Measurements from ENCODE around the gene C2orf49. TPM values are rescaled to one million over a fixed set of nuclear protein-coding genes. Genes with fewer than 3 reads are reported as not detected.

Gene C2orf49
- total RNA-seq, 4 donors from 2014 or later, result 16.9 to 29.1 (median 21.3) TPM

DNA sequence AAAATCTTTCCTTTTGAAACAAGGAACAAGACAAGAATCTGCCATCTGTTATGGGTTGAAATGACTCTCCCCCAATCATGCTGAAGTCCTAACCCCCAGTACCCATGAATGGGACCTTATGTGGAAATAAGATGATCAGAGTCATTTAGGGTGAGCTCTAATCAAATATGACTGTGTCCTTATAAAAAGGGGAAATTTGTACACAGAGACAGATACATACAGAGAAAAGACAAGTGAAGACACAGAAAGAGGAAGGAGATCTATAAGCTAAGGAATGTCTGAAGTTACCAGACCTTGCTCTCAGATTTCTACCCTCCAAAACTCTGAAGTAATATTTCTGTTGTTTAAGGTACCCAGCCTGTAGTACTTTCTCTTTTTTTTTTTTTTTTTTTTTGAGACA lies 23.5 kb upstream of the C2orf49 start:
- no peak for TF ChIP-seq POLR2A (IDR thresholded peaks at IDR 0.05)
- TF ChIP-seq, protein P1, sequence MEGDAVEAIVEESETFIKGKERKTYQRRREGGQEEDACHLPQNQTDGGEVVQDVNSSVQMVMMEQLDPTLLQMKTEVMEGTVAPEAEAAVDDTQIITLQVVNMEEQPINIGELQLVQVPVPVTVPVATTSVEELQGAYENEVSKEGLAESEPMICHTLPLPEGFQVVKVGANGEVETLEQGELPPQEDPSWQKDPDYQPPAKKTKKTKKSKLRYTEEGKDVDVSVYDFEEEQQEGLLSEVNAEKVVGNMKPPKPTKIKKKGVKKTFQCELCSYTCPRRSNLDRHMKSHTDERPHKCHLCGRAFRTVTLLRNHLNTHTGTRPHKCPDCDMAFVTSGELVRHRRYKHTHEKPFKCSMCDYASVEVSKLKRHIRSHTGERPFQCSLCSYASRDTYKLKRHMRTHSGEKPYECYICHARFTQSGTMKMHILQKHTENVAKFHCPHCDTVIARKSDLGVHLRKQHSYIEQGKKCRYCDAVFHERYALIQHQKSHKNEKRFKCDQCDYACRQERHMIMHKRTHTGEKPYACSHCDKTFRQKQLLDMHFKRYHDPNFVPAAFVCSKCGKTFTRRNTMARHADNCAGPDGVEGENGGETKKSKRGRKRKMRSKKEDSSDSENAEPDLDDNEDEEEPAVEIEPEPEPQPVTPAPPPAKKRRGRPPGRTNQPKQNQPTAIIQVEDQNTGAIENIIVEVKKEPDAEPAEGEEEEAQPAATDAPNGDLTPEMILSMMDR (IDR thresholded peaks at IDR 0.05), result no peak
- H3K4me3 ChIP-seq (ENCODE audit: low read depth, poor library complexity, severe bottlenecking), result no peak overlapping the region
- no peak for DNase-seq (ENCODE audit: low spot score in 2 of 2)
- intact Hi-C loops (cut with DNase I; ENCODE audit: low total_unique reads), result no loop called here

DNA sequence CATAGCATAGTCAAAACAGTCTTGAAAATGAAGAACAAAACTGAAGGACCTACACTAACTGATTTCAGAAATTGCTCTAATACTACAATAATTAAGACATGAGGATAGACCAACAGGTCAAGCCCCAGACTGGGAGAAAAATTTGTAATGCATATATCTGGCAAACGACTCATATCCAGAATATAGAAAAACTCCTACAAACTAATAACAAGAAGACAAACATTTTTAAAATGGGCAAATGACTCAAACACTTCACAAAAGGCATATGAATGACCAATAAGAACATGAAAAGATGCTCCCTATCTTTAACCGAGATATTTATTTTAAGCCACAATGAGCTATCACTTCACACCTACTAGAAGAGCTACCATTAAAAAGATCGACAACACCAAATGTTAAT lies 22.0 kb upstream of the C2orf49 start:
- WGBS, 2 donors, result 87 to 90% methylated on average over 3 of the region's 3 CpGs
- H3K4me3 ChIP-seq (ENCODE audit: low read depth, poor library complexity, severe bottlenecking), result no peak overlapping the region
- intact Hi-C loops (cut with DNase I; ENCODE audit: low total_unique reads), result no loop called here
- TF ChIP-seq, protein P1 (IDR thresholded peaks at IDR 0.05), result no peak
- no peak for TF ChIP-seq POLR2A (IDR thresholded peaks at IDR 0.05)
- DNase-seq (ENCODE audit: low spot score in 2 of 2), result no peak

DNA sequence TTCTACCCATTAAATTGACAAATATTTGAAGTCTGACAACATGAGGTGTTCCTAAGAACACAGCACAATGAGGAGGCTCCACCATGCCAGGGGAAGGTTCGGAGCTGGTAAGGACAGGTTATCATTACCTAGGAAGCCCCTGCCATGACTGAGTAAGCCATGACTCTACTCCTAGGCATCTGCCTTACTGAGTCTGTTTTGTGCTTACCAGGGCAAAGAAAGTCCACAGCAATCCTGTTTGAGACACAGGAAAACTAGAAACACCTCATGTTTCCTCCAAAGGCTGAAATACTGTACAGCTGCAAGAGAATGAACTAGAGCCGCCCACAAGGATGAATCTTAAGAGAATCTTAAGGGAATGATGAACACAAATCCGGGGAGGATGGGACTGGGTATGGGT lies 19.4 kb upstream of the C2orf49 start:
- 92 to 94% methylated on average over 3 of the region's 3 CpGs for WGBS, 2 donors
- no peak for DNase-seq (ENCODE audit: low spot score in 2 of 2)
- intact Hi-C loops (cut with DNase I; ENCODE audit: low total_unique reads), result no loop called here
- no peak for TF ChIP-seq POLR2A (IDR thresholded peaks at IDR 0.05)
- no peak overlapping the region for H3K4me3 ChIP-seq (ENCODE audit: low read depth, poor library complexity, severe bottlenecking)

DNA sequence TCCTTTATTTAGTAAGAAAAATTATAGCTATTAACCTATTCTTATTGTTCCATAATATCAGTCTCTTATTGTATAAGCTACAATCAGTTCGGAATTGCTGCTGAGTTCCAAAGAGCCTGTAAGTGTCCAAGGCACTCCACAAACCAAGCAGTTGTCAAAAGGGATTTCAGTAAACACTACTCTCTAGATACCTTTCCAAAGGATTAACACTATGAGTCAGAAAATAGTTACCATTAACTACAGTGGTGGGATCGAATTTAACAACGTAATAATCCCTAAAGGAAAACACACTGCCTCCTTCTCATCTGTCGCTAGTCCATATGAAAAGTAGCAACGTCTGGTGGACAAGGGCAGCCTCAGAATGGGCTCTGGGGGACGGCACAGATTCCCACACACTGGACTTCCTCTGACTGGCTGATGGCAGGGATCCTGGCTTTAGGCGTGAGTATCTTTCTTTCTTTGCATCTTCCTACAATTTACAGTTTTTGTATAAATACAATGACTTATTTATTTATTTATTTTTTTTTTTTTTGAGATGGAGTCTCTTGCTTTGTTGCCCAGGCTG lies 16.6 kb upstream of the C2orf49 start:
- DNase-seq (ENCODE audit: low spot score in 2 of 2), result no peak
- H3K4me3 ChIP-seq (ENCODE audit: low read depth, poor library complexity, severe bottlenecking), result no peak overlapping the region
- WGBS, 2 donors, result 69 to 79% methylated on average over 7 of the region's 7 CpGs
- TF ChIP-seq, protein P1 (IDR thresholded peaks at IDR 0.05), result no peak
- intact Hi-C loops (cut with DNase I; ENCODE audit: low total_unique reads), result no loop called here

DNA sequence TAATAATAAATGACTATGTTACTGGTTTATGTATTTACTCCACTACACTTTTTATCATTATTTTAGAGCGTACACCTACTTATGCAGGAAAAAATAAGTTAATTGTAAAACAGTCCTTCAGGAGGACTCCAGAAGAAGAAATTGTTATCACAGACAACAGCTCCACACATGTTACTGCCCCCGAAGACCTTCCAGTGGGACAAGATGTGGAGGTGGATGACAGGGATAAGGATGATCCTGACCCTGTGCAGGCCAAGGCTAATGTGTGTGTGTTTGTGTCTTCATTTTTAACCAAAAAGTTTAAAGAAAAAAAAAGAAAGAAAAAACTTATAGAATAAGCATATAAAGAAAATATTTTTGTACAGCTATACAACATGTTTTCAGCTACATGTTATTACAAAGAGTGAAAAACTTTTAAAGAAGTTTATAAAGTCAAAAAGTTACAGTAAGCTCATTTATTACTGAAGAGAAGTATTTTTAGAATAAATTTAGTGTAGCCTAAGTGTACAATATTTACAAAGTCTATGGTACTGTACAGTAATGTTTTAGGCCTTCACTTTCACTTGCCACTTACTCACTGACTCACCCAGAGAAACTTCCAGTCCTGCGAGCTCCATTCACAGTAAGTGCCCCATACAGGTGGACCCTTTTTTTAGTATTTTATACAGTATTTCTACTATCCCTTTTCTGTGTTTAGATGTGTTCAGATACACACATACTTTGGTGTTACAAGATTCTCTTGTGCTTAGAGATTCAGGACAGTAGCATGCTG lies 15.3 kb upstream of the C2orf49 start:
- no peak overlapping the region for H3K4me3 ChIP-seq (ENCODE audit: low read depth, poor library complexity, severe bottlenecking)
- no peak for DNase-seq (ENCODE audit: low spot score in 2 of 2)
- intact Hi-C loops (cut with DNase I; ENCODE audit: low total_unique reads), result no loop called here
- no peak for TF ChIP-seq POLR2A (IDR thresholded peaks at IDR 0.05)
- TF ChIP-seq, protein P1 (IDR thresholded peaks at IDR 0.05), result no peak
- WGBS, 2 donors, result 92 to 95% methylated on average over 3 of the region's 3 CpGs

DNA sequence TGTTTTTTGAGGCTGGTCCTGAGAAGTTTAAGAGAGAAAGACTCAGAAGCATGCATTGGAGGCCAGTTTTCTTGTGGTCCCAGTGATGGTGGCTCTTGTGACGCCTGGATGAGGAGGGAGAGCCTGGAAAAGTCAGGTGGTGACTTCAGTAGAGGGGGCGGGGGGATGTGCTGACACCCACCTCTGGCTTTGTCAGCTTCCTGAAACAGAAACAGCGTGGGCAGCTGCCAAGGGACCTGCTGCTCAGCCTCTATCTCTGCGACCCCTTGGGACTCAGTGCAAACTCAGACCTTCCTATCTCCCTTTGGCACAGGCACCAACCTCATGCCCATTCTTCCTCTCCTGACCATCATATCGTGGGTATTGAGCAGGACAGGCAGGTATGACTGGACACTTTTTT lies 14.2 kb upstream of the C2orf49 start:
- DNase-seq (ENCODE audit: low spot score in 2 of 2), result no peak
- WGBS, 2 donors, result 75 to 88% methylated on average over 5 of the region's 5 CpGs
- H3K4me3 ChIP-seq (ENCODE audit: low read depth, poor library complexity, severe bottlenecking), result no peak overlapping the region
- intact Hi-C loops (cut with DNase I; ENCODE audit: low total_unique reads), result no loop called here
- TF ChIP-seq, protein P1 (IDR thresholded peaks at IDR 0.05), result no peak
- no peak for TF ChIP-seq POLR2A (IDR thresholded peaks at IDR 0.05)
